ENCODE results near the gene PRRT2.
"Not testable (repeated sequence)": the region's sequence is repeated elsewhere in the genome, so short reads cannot be mapped to it uniquely, and the experiment has no call there.

The PRRT2 gene

GRCh38 chr16:29811896-29812665 lies at the start of gene PRRT2:
PRRT2 (plus strand) TSS chr16:29812193; CDS start chr16:29813055, 862 bp downstream.
- DNase-seq (ENCODE audit: low read depth in 2 of 2, low spot score in 1 of 2): no peak

- no peak for DNase-seq (ENCODE audit: low read depth in 2 of 2, low spot score in 1 of 2)
These were observed 48.7 kb upstream of the PRRT2 start for GRCh38 chr16:29763326-29763725.

GRCh38 chr16:29765167-29766032 lies 46.6 kb upstream of the PRRT2 start:
- no peak for DNase-seq (ENCODE audit: low read depth in 2 of 2, low spot score in 1 of 2)

- no peak for DNase-seq (ENCODE audit: low read depth in 2 of 2, low spot score in 1 of 2)
These were observed 45.4 kb upstream of the PRRT2 start for GRCh38 chr16:29766571-29766970.

- no peak for DNase-seq (ENCODE audit: low read depth in 2 of 2, low spot score in 1 of 2)
These were observed 44.9 kb upstream of the PRRT2 start for GRCh38 chr16:29767062-29767461.

GRCh38 chr16:29769507-29769906 lies 42.5 kb upstream of the PRRT2 start:
- no peak for DNase-seq (ENCODE audit: low read depth in 2 of 2, low spot score in 1 of 2)

- no peak for DNase-seq (ENCODE audit: low read depth in 2 of 2, low spot score in 1 of 2)
These were observed 41.6 kb upstream of the PRRT2 start for GRCh38 chr16:29770250-29770929.

- DNase-seq (ENCODE audit: low read depth in 2 of 2, low spot score in 1 of 2): not testable (repeated sequence)
These were observed 39.7 kb upstream of the PRRT2 start for GRCh38 chr16:29772330-29772729.

GRCh38 chr16:29774730-29775129 lies 37.3 kb upstream of the PRRT2 start:
- no peak for DNase-seq (ENCODE audit: low read depth in 2 of 2, low spot score in 1 of 2)

GRCh38 chr16:29775742-29776408 lies 36.1 kb upstream of the PRRT2 start:
- DNase-seq (ENCODE audit: low read depth in 2 of 2, low spot score in 1 of 2): no peak

GRCh38 chr16:29777576-29778350 lies 34.2 kb upstream of the PRRT2 start, which contains the start of gene ZG16:
ZG16 (plus strand) TSS chr16:29778256; CDS start chr16:29779267, 1,011 bp downstream.
- DNase-seq (ENCODE audit: low read depth in 2 of 2, low spot score in 1 of 2): no peak

GRCh38 chr16:29779474-29779873 lies 32.5 kb upstream of the PRRT2 start:
- DNase-seq (ENCODE audit: low read depth in 2 of 2, low spot score in 1 of 2): no peak

- not testable (repeated sequence) for DNase-seq (ENCODE audit: low read depth in 2 of 2, low spot score in 1 of 2)
These were observed 28.7 kb upstream of the PRRT2 start for GRCh38 chr16:29783094-29783953.

- no peak for DNase-seq (ENCODE audit: low read depth in 2 of 2, low spot score in 1 of 2)
These were observed 27.8 kb upstream of the PRRT2 start for GRCh38 chr16:29784157-29784556.

GRCh38 chr16:29784901-29785500 lies 27.0 kb upstream of the PRRT2 start:
- peak; percentile 46 to 51 for DNase-seq (ENCODE audit: low read depth in 2 of 2, low spot score in 1 of 2)

- DNase-seq (ENCODE audit: low read depth in 2 of 2, low spot score in 1 of 2): not testable (repeated sequence)
These were observed 24.8 kb upstream of the PRRT2 start for GRCh38 chr16:29787155-29787554.

- no peak for DNase-seq (ENCODE audit: low read depth in 2 of 2, low spot score in 1 of 2)
These were observed 22.2 kb upstream of the PRRT2 start for GRCh38 chr16:29789775-29790182.

GRCh38 chr16:29790183-29790948 lies 21.6 kb upstream of the PRRT2 start, which contains the start of gene KIF22:
KIF22 (plus strand) TSS chr16:29790751; CDS start chr16:29790760, 9 bp downstream.
- DNase-seq (ENCODE audit: low read depth in 2 of 2, low spot score in 1 of 2): peak; percentile 99 to 100
